HEK293 (cell line): ENCODE results near the gene ODAD3.

ENCODE experiments used
- CTCF ChIA-PET: fragments of 350-600 bp; formaldehyde crosslinking; extraction: SDS; loops from one replicate; lab custom pipeline; 2021; ENCODE audit warnings: antibody characterized with exemption; lab: Yijun Ruan, JAX
- POLR2A ChIA-PET: fragments of 300-600 bp; formaldehyde crosslinking; extraction: SDS; loops from one replicate; lab custom pipeline; 2020; ENCODE audit warnings: antibody characterized with exemption, inconsistent platforms; lab: Yijun Ruan, JAX
- H3K27ac ChIP-seq: fragments of 200-500 bp; sonication (Bioruptor generic); 2 replicates; pipeline ENCODE4 v1.5.1; 2014; ENCODE audit warnings: low read depth, low read length, control low read depth, inconsistent platforms; ENCODE audit errors: extremely low read depth
- H3K36me3 ChIP-seq, 2 experiments: fragments of 200-500 bp in 1 of 2; sonication (Bioruptor generic) in 1 of 2; 1 replicate in 1 of 2; 2 replicates in 1 of 2; pipeline ENCODE4 v1.5.1; 2014 to 2017; ENCODE audit warnings: inconsistent platforms in 2 of 2, low read length in 2 of 2; ENCODE audit not compliant: control insufficient read depth in 2 of 2, insufficient read depth in 1 of 2
- H3K4me1 ChIP-seq: fragments of 200-500 bp; sonication (Bioruptor generic); 2 replicates; pipeline ENCODE4 v1.5.1; 2014; ENCODE audit warnings: mild to moderate bottlenecking, low read length, inconsistent platforms; ENCODE audit not compliant: control insufficient read depth, insufficient read depth
- H3K4me3 ChIP-seq: 2 replicates; pipeline ENCODE4 v1.5.1; 2011; ENCODE audit warnings: low read depth, mild to moderate bottlenecking, control low read depth, low read length, moderate library complexity
- H3K9me3 ChIP-seq: fragments of 200-500 bp; sonication (Bioruptor generic); 2 replicates; pipeline ENCODE4 v1.5.1; 2014; ENCODE audit warnings: low read depth, low read length, inconsistent platforms; ENCODE audit not compliant: control insufficient read depth, insufficient read depth
- CTCF ChIP-seq: fragments of 450-650 bp; formaldehyde crosslinking; IDR thresholded peaks from 2 replicates; pipeline ENCODE4 v1.5.1; 2016; ENCODE audit warnings: missing biosample characterization, missing genetic modification characterization
- EGR2 ChIP-seq: fragments of 450-650 bp; formaldehyde crosslinking; IDR thresholded peaks from 2 replicates; pipeline ENCODE4 v1.5.1; 2016; ENCODE audit warnings: low read depth, missing biosample characterization, missing genetic modification characterization
- GLI4 ChIP-seq: fragments of 450-650 bp; formaldehyde crosslinking; IDR thresholded peaks from 2 replicates; pipeline ENCODE4 v1.5.1; 2016; ENCODE audit warnings: missing biosample characterization, missing genetic modification characterization
- KLF9 ChIP-seq: fragments of 450-650 bp; formaldehyde crosslinking; IDR thresholded peaks from 2 replicates; pipeline ENCODE4 v1.5.1; 2016; ENCODE audit warnings: missing biosample characterization, missing genetic modification characterization, low read depth
- MYNN ChIP-seq: fragments of 450-650 bp; formaldehyde crosslinking; IDR thresholded peaks from 2 replicates; pipeline ENCODE4 v1.5.1; 2016; ENCODE audit warnings: missing biosample characterization, missing genetic modification characterization, borderline replicate concordance
- ZBTB17 ChIP-seq: fragments of 450-650 bp; formaldehyde crosslinking; IDR thresholded peaks from 2 replicates; pipeline ENCODE4 v1.5.1; 2016; ENCODE audit warnings: missing biosample characterization, missing genetic modification characterization
- ZFHX2 ChIP-seq: fragments of 450-650 bp; formaldehyde crosslinking; conservative IDR thresholded peaks from 2 replicates; pipeline ENCODE4 v1.5.1; 2016; ENCODE audit warnings: missing biosample characterization, missing genetic modification characterization
- ZFP37 ChIP-seq: fragments of 450-650 bp; formaldehyde crosslinking; IDR thresholded peaks from 2 replicates; pipeline ENCODE4 v1.5.1; 2016; ENCODE audit warnings: missing biosample characterization, missing genetic modification characterization
- ZNF23 ChIP-seq: fragments of 450-650 bp; formaldehyde crosslinking; IDR thresholded peaks from 2 replicates; pipeline ENCODE4 v1.5.1; 2016; ENCODE audit warnings: missing biosample characterization, missing genetic modification characterization, borderline replicate concordance
- ZNF324 ChIP-seq: fragments of 450-650 bp; formaldehyde crosslinking; IDR thresholded peaks from 2 replicates; pipeline ENCODE4 v1.5.1; 2016; ENCODE audit warnings: missing biosample characterization, missing genetic modification characterization
- ZNF341 ChIP-seq: fragments of 450-650 bp; formaldehyde crosslinking; IDR thresholded peaks from 2 replicates; pipeline ENCODE4; 2016; ENCODE audit warnings: low read depth, missing biosample characterization, missing genetic modification characterization
- ZNF354C ChIP-seq: fragments of 450-650 bp; formaldehyde crosslinking; IDR thresholded peaks from 2 replicates; pipeline ENCODE4 v1.5.1; 2016; ENCODE audit warnings: missing biosample characterization, missing genetic modification characterization, low read depth, borderline replicate concordance
- ZNF391 ChIP-seq: fragments of 450-650 bp; formaldehyde crosslinking; IDR thresholded peaks from 2 replicates; pipeline ENCODE4 v1.5.1; 2016; ENCODE audit warnings: low read depth, missing biosample characterization, missing genetic modification characterization, borderline replicate concordance
- ZNF394 ChIP-seq: fragments of 450-650 bp; formaldehyde crosslinking; IDR thresholded peaks from 2 replicates; pipeline ENCODE4 v1.5.1; 2016; ENCODE audit warnings: missing biosample characterization, missing genetic modification characterization, mild to moderate bottlenecking, moderate library complexity, borderline replicate concordance
- ZNF426 ChIP-seq: fragments of 450-650 bp; formaldehyde crosslinking; IDR thresholded peaks from 2 replicates; pipeline ENCODE4 v1.5.1; 2017; ENCODE audit warnings: missing biosample characterization, missing genetic modification characterization, mild to moderate bottlenecking, inconsistent platforms, moderate library complexity
- ZNF513 ChIP-seq: fragments of 450-650 bp; IDR thresholded peaks from 2 replicates; pipeline ENCODE4 v1.5.1; 2018; ENCODE audit warnings: missing biosample characterization, missing genetic modification characterization
- ZNF558 ChIP-seq: fragments of 450-650 bp; formaldehyde crosslinking; IDR thresholded peaks from 2 replicates; pipeline ENCODE4 v1.5.1; 2016; ENCODE audit warnings: missing biosample characterization, missing genetic modification characterization
- ZNF645 ChIP-seq: fragments of 450-650 bp; formaldehyde crosslinking; IDR thresholded peaks from 2 replicates; pipeline ENCODE4; 2016; ENCODE audit warnings: missing biosample characterization, missing genetic modification characterization
- ZNF776 ChIP-seq: fragments of 450-650 bp; formaldehyde crosslinking; IDR thresholded peaks from 2 replicates; pipeline ENCODE4 v1.5.0; 2017; ENCODE audit warnings: missing biosample characterization, missing genetic modification characterization, borderline replicate concordance
- ZSCAN23 ChIP-seq: fragments of 450-650 bp; formaldehyde crosslinking; IDR thresholded peaks from 2 replicates; pipeline ENCODE4 v1.5.1; 2016; ENCODE audit warnings: missing biosample characterization, missing genetic modification characterization
- ZXDB ChIP-seq: fragments of 450-650 bp; formaldehyde crosslinking; IDR thresholded peaks from 2 replicates; pipeline ENCODE4 v1.5.1; 2016; ENCODE audit warnings: missing biosample characterization, missing genetic modification characterization
- TF ChIP-seq, protein P1 (sequence below): fragments of 450-650 bp; formaldehyde crosslinking; IDR thresholded peaks from 2 replicates; pipeline ENCODE4 v1.5.1; 2017; ENCODE audit warnings: missing biosample characterization, missing genetic modification characterization
- TF ChIP-seq, protein P2 (sequence below): fragments of 450-650 bp; formaldehyde crosslinking; IDR thresholded peaks from 2 replicates; pipeline ENCODE4 v1.5.1; 2016; ENCODE audit warnings: missing biosample characterization, missing genetic modification characterization, borderline replicate concordance

ODAD3 gene

DNA sequence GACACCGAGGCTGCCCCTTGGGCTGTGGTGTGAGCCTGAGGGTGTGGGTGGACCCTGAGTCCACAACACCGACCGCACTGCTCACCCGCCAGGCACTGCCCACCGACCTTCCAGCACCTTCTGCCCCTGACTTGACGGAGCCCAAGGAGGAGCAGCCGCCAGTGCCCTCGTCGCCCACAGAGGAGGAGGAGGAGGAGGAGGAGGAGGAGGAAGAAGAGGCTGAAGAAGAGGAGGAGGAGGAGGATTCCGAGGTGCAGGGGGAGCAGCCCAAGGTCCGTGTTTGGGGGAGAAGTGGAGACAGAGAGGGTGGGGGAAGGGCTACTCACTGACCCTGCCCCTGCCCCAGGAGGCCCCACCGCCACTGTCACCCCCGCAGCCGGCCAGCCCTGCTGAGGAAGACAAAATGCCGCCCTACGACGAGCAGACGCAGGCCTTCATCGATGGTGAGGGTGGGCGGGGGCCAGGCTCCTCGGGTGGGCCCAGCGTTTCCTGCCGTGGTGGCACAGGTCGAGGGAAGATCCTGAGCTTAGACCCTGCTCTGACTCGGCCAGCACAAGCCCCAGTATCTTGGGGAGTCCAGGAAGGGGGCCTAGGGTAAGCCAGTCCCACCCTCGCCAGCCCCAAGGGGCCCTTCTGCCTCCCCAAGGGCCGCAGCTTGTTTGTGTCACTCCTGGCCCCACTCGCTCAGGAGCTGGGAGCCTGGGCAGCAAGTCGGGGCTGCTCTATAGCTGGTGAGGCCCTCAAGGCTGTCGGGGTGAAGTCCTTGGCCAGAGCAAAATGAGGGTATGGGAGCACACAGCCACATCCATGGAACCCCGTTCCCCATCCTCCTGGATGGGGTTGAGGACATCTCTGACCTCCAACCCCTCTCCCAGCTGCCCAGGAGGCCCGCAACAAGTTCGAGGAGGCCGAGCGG, 12.7 kb upstream of the ODAD3 start:
- H3K4me3 ChIP-seq: no peak overlapping the region
- ChIA-PET POLR2A (interaction anchor here (0.7 to 2.0 kb wide), 3 partner anchors 66 to 302 kb away, joined by 4 to 8 read pairs (median 6); no protein-coding TSS in a partner anchor), CTCF (interaction anchor here (0.6 to 2.1 kb wide), 8 partner anchors 8 to 310 kb away, joined by 3 to 16 read pairs (median 5); no protein-coding TSS in a partner anchor)
- peaks cover 21 to 72% of the 10 kb centered on the region in 2 experiments; a peak in 2 of 3 replicates for H3K36me3 ChIP-seq
- H3K4me1 ChIP-seq: no peaks in the 10 kb centered on the region
- no peaks in the 10 kb centered on the region for H3K9me3 ChIP-seq
- TF ChIP-seq EGR2 (tag by site-specific recombination): peak; percentile 51; the same call in 1 of the 2 replicates
- TF ChIP-seq ZSCAN23 (tag by site-specific recombination): no peak
- peak; percentile 92 for TF ChIP-seq ZNF513 (tag by site-specific recombination)
- peak; percentile 24; the same call in 1 of the 2 replicates for TF ChIP-seq ZFHX2 (tag by site-specific recombination)
- no peak for TF ChIP-seq ZNF23 (tag by site-specific recombination)
- TF ChIP-seq, all 188 proteins: peak for 3
- H3K27ac ChIP-seq: no peak overlapping the region

- Histone ChIP-seq H3K27ac (no peak overlapping the region), H3K4me3 (no peak overlapping the region), H3K9me3 (no peaks in the 10 kb centered on the region), H3K36me3 (peaks cover 25 to 80% of the 10 kb centered on the region in 2 experiments; a peak in 2 of 3 replicates), H3K4me1 (no peaks in the 10 kb centered on the region)
- CTCF ChIA-PET: interaction anchor here (0.6 to 2.1 kb wide), 12 partner anchors 9 to 303 kb away, joined by 3 to 10 read pairs (median 5); partner anchors contain the start of gene EPOR
- POLR2A ChIA-PET: interaction anchor here (1.1 to 2.0 kb wide), 4 partner anchors 63 to 153 kb away, joined by 5 to 8 read pairs (median 6); partner anchors contain the start of genes EPOR and SWSAP1
- TF ChIP-seq KLF9 (tag by site-specific recombination) (peak; percentile 14; the same call in 1 of the 2 replicates), ZNF391 (tag by site-specific recombination) (no peak), ZNF558 (tag by site-specific recombination) (no peak), GLI4 (tag by site-specific recombination) (no peak), ZNF776 (tag by site-specific recombination) (no peak), ZNF426 (tag by site-specific recombination) (no peak), CTCF (tag by site-specific recombination) (peak; percentile 88), ZBTB17 (tag by site-specific recombination) (0 out of 2 replicates have a peak, but pooled peaks have one; percentile 20), ZNF645 (tag by site-specific recombination) (no peak), ZNF23 (tag by site-specific recombination) (no peak), ZNF324 (tag by site-specific recombination) (no peak), ZFP37 (0 out of 2 replicates have a peak, but pooled peaks have one; percentile 33), ZNF354C (no peak), ZNF394 (tag by site-specific recombination) (peak; percentile 65; the same call in 1 of the 2 replicates), ZNF341 (no peak), MYNN (tag by site-specific recombination) (no peak), ZXDB (0 out of 2 replicates have a peak, but pooled peaks have one; percentile 34)
- TF ChIP-seq, protein P1, sequence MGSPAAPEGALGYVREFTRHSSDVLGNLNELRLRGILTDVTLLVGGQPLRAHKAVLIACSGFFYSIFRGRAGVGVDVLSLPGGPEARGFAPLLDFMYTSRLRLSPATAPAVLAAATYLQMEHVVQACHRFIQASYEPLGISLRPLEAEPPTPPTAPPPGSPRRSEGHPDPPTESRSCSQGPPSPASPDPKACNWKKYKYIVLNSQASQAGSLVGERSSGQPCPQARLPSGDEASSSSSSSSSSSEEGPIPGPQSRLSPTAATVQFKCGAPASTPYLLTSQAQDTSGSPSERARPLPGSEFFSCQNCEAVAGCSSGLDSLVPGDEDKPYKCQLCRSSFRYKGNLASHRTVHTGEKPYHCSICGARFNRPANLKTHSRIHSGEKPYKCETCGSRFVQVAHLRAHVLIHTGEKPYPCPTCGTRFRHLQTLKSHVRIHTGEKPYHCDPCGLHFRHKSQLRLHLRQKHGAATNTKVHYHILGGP (tag by site-specific recombination): no peak
- TF ChIP-seq, protein P2, sequence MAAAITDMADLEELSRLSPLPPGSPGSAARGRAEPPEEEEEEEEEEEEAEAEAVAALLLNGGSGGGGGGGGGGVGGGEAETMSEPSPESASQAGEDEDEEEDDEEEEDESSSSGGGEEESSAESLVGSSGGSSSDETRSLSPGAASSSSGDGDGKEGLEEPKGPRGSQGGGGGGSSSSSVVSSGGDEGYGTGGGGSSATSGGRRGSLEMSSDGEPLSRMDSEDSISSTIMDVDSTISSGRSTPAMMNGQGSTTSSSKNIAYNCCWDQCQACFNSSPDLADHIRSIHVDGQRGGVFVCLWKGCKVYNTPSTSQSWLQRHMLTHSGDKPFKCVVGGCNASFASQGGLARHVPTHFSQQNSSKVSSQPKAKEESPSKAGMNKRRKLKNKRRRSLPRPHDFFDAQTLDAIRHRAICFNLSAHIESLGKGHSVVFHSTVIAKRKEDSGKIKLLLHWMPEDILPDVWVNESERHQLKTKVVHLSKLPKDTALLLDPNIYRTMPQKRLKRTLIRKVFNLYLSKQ: no peak
Measured at GRCh38 chr19:11446652-11447301, 11.9 kb upstream of the ODAD3 start.
